GM18858 (cell line): ENCODE results near the gene G6PC1.
"Not testable (repeated sequence)": the region's sequence is repeated elsewhere in the genome, so short reads cannot be mapped to it uniquely, and the experiment has no call there.

Experiments used
- ATAC-seq: cut with Tn5 transposase; IDR thresholded peaks from one replicate; pipeline ENCODE4 v1.9.1; 2021; ENCODE audit not compliant: unreplicated experiment

Gene G6PC1

GRCh38 chr17:42899981-42900380 lies 618 bp upstream of the G6PC1 start:
- not testable (repeated sequence) for ATAC-seq

- no peak for ATAC-seq
Measured at GRCh38 chr17:42901535-42902229, 1.1 kb downstream of the G6PC1 start.

DNA sequence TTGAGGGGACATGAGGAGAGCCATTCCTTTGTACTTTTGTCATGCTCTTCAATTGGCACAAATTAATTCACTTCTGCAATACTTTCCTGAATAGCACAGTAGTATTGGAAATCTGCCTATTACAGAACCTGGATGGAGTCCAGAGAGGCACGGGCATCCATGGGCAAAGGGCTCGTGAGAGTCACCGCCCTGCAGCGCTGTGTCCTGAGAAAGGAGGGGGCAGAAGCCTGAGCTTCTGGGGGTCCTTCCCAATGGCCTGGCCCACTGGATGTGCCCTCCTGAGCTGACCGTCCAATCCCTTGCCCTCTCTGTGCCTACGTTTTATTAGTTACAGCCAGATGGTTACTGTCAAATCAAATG lies 3.5 kb downstream of the G6PC1 start:
- ATAC-seq, result no peak

- no peak for ATAC-seq
Measured at GRCh38 chr17:42906772-42907446, 6.3 kb downstream of the G6PC1 start.

- ATAC-seq, result no peak
Measured at GRCh38 chr17:42908872-42909700, 8.5 kb downstream of the G6PC1 start.

DNA sequence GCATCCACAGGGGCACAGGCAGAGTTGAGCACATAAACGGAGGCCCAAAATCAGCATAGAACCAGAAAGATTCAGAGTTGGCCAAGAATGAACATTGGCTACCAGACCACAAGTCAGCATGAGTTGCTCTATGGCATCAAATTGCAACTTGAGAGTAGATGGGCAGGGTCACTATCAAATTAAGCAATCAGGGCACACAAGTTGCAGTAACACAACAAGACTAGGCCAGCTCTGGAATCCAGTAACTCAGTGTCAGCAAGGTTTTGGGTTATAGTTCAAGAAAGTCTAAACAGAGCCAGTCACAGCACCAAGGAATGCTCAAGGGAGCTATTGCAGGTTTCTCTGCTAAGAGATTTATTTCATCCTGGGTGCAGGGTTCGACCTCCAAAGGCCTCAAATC lies 12.9 kb downstream of the G6PC1 start:
- ATAC-seq, result no peak

DNA sequence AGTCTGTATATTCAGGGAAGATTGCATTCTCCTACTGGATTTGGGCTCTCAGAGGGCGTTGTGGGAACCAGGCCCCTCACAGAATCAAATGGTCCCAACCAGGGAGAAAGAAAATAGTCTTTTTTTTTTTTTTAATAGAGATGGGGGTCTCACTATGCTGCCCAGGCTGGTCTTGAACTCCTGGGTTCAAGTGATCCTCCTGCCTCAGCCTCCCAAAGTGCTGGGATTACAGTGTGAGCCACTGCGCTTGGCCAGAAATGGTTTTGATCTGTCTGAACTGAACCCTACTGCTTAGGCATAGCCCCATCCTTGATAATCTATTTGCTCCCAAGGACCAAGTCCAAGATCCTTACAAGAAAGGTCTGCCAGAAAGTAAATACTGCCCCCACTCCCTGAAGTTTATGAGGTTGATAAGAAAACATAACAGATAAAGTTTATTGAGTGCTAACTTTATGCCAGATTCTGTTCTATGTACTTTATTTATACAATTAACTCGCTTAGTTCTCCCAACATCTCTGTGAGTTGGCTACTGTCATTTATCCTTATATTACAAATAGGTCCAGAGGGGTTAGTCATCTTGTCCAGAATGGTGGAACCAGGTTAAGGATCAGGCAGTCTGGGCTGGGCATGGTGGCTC lies 13.5 kb downstream of the G6PC1 start:
- no peak for ATAC-seq

DNA sequence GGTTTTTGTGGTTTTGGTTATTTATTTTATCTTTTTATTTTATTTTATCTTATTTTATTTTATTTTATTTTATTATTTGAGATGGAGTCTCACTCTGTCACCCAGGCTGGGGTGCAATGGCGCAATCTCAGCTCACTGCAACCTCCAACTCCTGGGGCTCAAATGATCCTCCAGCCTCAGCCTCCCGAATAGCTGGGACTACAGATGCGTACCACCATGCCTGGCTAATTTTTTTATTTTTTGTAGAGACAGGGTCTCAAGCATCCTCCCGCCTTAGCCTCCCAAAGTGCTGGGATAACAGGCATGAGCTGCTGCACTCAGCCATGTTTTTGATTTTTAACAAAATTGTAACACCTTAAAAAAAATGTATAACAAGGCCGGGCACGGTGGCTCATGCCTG lies 14.7 kb downstream of the G6PC1 start:
- not testable (repeated sequence) for ATAC-seq

GRCh38 chr17:42916388-42917235 lies 16.0 kb downstream of the G6PC1 start:
- not testable (repeated sequence) for ATAC-seq

DNA sequence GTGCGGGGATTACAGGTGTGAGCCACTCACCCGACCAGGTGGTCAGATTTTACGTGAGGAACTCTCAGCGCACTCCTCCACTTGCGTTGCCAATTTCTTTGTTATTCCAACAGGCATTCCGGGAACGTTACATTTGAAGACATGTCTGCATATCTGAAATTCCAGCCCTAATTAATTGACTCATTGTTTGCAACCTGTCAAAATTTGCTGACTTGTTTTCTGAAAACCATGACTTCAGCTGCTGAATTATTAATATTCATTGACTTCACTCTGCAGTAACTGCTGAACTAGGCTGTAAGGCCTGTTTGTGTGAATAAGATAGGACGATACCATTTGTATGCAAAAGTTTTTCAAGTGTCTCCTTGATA lies 16.6 kb downstream of the G6PC1 start:
- no peak for ATAC-seq

DNA sequence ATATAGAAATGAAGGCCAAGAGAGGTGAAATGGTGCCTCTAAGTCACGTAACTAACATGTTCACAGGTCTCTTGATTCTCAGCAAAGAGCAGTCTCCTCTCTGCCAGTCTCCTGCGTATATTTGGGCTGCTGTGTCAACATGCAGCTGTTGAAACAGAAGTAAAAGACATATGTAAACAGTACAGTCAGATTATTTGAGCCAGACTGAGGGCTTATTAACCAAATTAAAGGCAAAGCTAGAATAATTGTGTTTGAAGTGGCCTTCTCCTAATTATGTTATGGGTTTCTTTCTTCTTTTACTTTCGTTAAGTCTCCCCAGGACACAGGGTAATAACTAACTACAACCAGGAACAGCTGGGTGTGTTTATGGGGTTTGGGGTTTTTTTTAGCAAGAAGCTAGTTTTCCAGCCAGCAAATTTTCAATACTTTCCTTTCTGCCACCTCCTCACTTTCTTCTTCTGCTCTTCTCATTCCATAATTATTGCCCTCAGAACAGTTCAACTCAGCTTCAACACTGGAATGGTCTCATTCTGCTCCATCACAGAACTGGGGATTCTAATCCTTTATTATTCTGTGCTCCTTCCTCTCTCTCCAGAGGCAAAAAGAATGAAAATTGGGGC lies 18.4 kb downstream of the G6PC1 start:
- no peak for ATAC-seq

DNA sequence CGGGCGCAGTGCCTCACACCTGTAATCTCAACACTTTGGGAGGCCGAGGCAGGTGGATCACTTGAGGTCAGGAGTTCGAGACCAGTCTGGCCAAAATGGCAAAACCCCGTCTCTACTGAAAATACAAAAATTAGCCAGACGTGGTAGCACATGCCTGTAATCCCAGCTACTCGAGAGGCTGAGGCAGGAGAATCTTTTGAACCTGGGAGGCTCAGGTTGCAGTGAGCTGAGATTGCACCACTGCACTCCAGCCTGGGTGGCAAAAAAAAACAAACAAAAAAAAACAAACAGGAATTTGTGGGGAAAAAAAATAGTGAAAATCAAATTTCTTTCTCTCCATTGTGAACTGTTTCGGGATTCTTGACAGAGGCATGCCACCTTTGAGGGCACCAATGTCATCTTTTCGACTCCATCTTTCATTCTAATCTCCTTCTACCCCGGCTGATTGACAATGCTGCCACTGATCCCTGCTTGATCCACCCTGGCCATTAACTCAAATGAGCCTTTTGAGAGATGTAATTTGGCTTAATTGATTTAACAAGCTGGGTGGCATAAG lies 19.0 kb downstream of the G6PC1 start:
- ATAC-seq, result not testable (repeated sequence)

DNA sequence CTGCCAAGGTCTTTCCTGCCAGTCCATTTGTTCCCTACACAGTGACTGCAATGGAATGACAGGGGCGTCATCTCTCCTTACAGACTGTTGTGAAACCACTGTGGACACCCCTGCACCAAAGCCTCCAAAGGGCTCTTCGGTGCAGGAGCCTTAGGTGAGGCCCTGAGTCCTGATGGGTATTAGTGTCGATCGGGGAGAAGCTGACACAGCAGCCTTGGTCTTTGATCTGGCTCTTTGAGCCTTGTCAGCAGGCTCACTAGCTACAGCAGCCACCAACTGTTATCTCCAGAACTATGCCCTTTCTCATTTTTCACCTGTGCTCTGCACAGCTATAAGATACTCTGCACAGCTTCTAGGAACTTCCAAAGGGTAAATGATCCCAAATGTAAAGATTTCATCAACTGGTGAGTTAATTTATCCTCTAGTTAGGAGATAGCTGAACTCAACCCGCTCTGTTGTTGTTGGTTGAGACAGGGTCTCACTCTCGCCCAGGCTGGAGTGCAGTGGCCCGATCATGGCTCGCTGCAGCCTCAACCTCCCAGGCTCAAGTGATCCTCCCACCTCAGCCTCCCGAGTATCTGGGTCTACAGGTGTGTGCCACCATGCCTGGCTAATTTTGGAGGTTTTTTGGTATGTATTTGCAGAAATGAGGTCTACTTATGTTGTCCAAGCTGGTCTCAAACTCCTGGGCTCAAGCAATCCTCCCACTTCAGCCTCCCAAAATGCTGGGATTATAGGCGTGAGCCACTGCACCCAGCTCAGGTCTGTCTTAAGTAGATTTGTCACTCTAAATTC lies 19.7 kb downstream of the G6PC1 start:
- no peak for ATAC-seq

GRCh38 chr17:42920922-42921321 lies 20.3 kb downstream of the G6PC1 start:
- no peak for ATAC-seq

- ATAC-seq, result no peak
Measured at GRCh38 chr17:42922294-42922693, 21.7 kb downstream of the G6PC1 start.

DNA sequence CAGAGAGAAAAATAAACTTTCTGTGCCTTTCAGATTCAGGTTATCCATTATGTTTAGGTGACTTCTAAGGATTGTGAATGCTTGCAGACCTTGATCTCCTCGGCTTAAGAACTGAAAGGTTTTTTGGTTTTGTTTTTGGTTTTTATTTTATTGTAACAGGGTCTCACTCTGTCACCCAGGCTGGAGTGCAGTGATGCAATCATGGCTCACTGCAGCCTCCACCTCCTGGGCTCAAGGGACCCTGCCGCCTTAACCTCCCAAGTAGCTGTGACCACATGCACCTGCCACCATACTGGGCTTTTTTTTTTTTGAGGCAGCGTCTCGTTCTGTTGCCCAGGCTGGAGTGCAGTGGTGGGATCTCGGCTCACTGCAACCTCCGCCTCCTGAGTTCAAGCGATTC lies 22.9 kb downstream of the G6PC1 start:
- not testable (repeated sequence) for ATAC-seq

DNA sequence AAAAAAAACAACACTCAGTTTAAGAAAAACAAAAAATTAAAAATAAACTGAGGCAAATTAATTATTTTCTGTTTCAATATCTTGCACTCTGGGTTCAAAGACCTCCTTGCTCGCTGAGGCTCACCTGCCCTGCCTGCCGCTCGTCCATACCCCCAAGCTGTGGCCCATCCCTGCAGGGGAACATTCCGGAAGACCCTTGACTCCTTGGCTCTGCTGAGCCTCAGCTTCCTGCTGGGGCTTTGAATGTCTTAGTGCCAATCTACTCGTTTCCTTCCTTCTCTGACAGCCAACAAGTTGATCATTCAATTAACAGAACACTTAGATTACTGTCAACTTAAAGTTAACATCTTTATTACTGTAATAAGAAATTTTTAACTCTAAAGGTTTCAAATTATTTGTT lies 24.3 kb downstream of the G6PC1 start:
- ATAC-seq, result no peak

GRCh38 chr17:42928714-42929496 lies 28.3 kb downstream of the G6PC1 start:
- no peak for ATAC-seq
